WERI-Rb-1 (cell line): Measurements from ENCODE around the gene MKI67.

Source experiments
- DNase-seq: peaks from one replicate; pipeline ENCODE4 v3.0.0-alpha.2; 2020
- H3K27ac ChIP-seq: fragments of 250-450 bp; sonication (Bioruptor Pico); 2 replicates; pipeline ENCODE4 v1.5.1; 2020; ENCODE audit warnings: mild to moderate bottlenecking, moderate library complexity
- H3K27me3 ChIP-seq: fragments of 250-450 bp; sonication (Bioruptor Pico); 2 replicates; pipeline ENCODE4 v1.5.1; 2021; ENCODE audit warnings: mild to moderate bottlenecking, low read depth, moderate library complexity; ENCODE audit not compliant: insufficient read depth, severe bottlenecking
- H3K36me3 ChIP-seq: fragments of 250-450 bp; sonication (Bioruptor Pico); 2 replicates; pipeline ENCODE4 v1.5.1; 2020; ENCODE audit warnings: mild to moderate bottlenecking, moderate library complexity
- H3K4me3 ChIP-seq: 2 replicates; pipeline ENCODE4 v1.5.1; 2011; ENCODE audit warnings: low read depth, mild to moderate bottlenecking, control low read depth, low read length
- H3K9me3 ChIP-seq: fragments of 250-450 bp; sonication (Bioruptor Pico); 2 replicates; pipeline ENCODE4 v1.5.1; 2021; ENCODE audit warnings: mild to moderate bottlenecking, moderate library complexity; ENCODE audit not compliant: severe bottlenecking
- CTCF ChIP-seq: IDR thresholded peaks from 2 replicates; pipeline ENCODE4 v1.5.1; 2011; ENCODE audit warnings: low read depth, mild to moderate bottlenecking, control low read depth, inconsistent platforms, low read length

MKI67 gene

DNA sequence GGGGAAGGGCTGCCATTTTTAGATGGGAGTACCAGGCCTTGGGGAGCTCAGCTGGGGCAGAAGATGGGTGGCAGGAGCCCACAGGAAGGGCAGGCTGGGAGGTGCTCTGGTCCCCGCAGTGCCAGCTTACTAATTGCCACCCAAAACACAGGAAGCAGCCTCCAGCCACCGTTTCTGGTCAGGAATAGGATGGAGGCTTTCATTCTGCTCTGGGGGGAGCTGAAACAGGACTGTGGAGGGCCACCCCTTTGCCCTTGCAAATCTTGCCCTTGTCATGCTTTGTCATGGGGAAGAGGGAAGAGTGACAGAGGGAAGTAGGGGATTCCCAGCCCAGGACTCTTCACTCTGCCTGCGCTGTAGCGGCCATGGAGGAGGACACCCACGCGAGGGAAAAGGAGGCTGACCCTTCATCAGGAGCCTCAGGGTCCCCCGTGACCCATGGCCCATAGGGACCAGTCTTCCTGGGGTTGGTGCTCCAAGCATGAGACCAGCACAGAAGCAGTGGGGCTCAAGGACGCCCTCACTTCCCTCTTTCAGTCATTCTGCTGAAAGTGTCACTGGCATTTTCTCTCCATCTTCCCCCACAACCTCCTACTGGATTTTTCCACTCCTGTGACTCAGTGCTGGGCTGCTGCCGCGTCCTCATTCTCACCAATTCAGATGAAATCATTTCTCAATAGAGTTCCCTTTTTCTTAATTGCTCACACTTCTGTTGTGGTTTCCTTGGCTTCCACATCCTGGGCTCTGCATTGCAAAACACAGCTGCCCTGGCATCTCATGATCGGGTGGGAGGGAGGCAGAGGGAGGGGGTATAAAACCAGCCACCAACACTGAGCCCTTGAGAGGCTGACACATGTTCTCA, 61.9 kb downstream of the MKI67 start:
- TF ChIP-seq CTCF: no peak
- DNase-seq: no peak

DNA sequence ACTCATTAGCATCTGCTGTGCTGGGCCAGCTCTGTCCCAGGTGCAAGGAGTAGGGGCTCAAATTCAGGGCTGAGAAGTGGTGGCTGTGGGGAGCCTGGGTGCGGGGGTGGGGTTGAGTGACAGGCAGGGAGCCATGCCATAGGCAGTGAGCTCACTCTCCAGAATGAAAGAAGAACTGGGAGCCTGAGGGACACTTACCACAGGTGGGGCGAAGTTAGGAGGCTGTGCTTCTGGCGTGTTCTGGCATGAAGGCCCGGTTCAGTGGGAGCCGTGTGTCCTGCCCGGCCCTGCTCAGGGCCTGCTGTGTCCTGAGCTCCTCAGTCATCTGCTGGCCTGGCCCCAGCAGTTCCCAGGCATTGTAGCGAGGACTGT, 62.5 kb downstream of the MKI67 start:
- no peak overlapping the region for H3K4me3 ChIP-seq
- H3K36me3 ChIP-seq: no peaks in the 10 kb centered on the region
- no peaks in the 10 kb centered on the region for H3K27me3 ChIP-seq
- no peak for TF ChIP-seq CTCF
- DNase-seq: no peak
- no peak overlapping the region for H3K27ac ChIP-seq
- H3K9me3 ChIP-seq: no peaks in the 10 kb centered on the region

More for the DNA sequence above, 61.9 kb downstream of the MKI67 start:
- Histone ChIP-seq H3K36me3 (no peaks in the 10 kb centered on the region), H3K27me3 (no peaks in the 10 kb centered on the region), H3K27ac (no peak overlapping the region), H3K9me3 (no peaks in the 10 kb centered on the region), H3K4me3 (no peak overlapping the region)

DNA sequence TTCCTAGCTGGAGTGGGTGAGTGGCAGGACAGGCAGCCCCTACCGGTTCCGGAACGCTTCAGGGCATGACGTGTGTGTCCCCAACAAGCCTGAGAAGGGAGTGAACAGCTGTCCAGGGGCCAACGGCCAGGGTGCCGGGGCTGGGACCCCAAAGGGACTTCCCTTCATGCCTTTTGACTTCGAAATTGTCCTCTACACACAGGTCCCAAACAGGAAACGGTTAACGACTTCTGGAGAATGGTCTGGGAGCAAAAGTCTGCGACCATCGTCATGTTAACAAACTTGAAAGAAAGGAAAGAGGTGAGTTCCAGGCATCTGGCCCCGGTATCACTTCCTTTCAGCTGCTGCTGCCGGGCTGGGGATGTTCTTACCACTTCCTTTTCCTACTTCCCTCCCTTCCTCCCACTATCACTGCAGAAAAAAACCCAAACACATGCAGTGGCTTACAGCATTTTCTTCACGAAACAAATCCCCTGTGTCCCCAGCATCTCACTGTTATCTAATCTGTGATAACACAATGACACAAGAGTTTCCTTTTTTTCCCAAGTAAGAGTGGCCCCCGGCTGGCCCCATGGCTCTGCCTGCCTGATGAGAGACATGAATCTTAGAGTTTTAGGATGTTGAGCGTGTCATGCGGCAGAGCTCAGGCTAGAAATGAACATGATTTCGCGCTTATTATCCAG, 63.2 kb downstream of the MKI67 start:
- TF ChIP-seq CTCF: no peak
- no peaks in the 10 kb centered on the region for H3K9me3 ChIP-seq
- no peak overlapping the region for H3K4me3 ChIP-seq
- no peaks in the 10 kb centered on the region for H3K36me3 ChIP-seq
- no peak overlapping the region for H3K27ac ChIP-seq
- no peak for DNase-seq
- H3K27me3 ChIP-seq: no peaks in the 10 kb centered on the region

- Histone ChIP-seq H3K9me3 (no peaks in the 10 kb centered on the region), H3K27ac (no peak overlapping the region), H3K27me3 (no peaks in the 10 kb centered on the region), H3K36me3 (no peaks in the 10 kb centered on the region), H3K4me3 (no peak overlapping the region)
- DNase-seq: no peak
- no peak for TF ChIP-seq CTCF
These were observed 63.8 kb downstream of the MKI67 start for GRCh38 chr10:128062331-128062880.

GRCh38 chr10:128061306-128062300, 64.6 kb downstream of the MKI67 start:
- H3K27me3 ChIP-seq: no peaks in the 10 kb centered on the region
- no peak overlapping the region for H3K4me3 ChIP-seq
- no peak overlapping the region for H3K27ac ChIP-seq
- TF ChIP-seq CTCF: no peak
- no peaks in the 10 kb centered on the region for H3K36me3 ChIP-seq
- no peaks in the 10 kb centered on the region for H3K9me3 ChIP-seq
- DNase-seq: no peak
